Endodermal cell (in vitro differentiated cells): ENCODE measurements around the gene TOB1. TPM values are rescaled to one million over a fixed set of nuclear protein-coding genes. Genes with fewer than 3 reads are reported as not detected.

ENCODE experiments used
- DNase-seq: peaks from one replicate; pipeline ENCODE4 v3.0.0-alpha.2; 2017
- H3K27ac ChIP-seq: 2 replicates; pipeline ENCODE4 v1.5.1; 2013; ENCODE audit warnings: mild to moderate bottlenecking, low read depth, low read length, moderate library complexity
- H3K27me3 ChIP-seq: 2 replicates; pipeline ENCODE4 v1.6.1; 2013; ENCODE audit warnings: mild to moderate bottlenecking, low read length, moderate library complexity; ENCODE audit not compliant: insufficient read depth, control insufficient read depth, poor library complexity, severe bottlenecking
- H3K36me3 ChIP-seq: 2 replicates; pipeline ENCODE4 v1.7.0; 2013; ENCODE audit warnings: mild to moderate bottlenecking, low read length, moderate library complexity; ENCODE audit not compliant: control insufficient read depth, insufficient read depth
- H3K4me1 ChIP-seq: one replicate; pipeline ENCODE4 v1.7.0; 2013; ENCODE audit warnings: low read length; ENCODE audit not compliant: control insufficient read depth, insufficient read depth
- H3K4me3 ChIP-seq: 2 replicates; pipeline ENCODE4 v1.5.1; 2013; ENCODE audit warnings: mild to moderate bottlenecking, low read length, moderate library complexity
- H3K9ac ChIP-seq: 2 replicates; pipeline ENCODE4 v1.6.1; 2013; ENCODE audit warnings: mild to moderate bottlenecking, low read length, moderate library complexity; ENCODE audit not compliant: poor library complexity, severe bottlenecking; ENCODE audit errors: extremely low read depth
- H3K9me3 ChIP-seq: 2 replicates; pipeline ENCODE4 v1.6.1; 2013; ENCODE audit warnings: mild to moderate bottlenecking, low read length, moderate library complexity; ENCODE audit not compliant: control insufficient read depth
- H3K27ac Mint-ChIP-seq: 2 replicates; pipeline ENCODE4 v1.8.0; 2020; ENCODE audit warnings: mixed read lengths
- H3K27me3 Mint-ChIP-seq: 2 replicates; pipeline ENCODE4 v1.8.0; 2021; ENCODE audit warnings: mild to moderate bottlenecking, mixed read lengths; ENCODE audit not compliant: insufficient read depth
- H3K36me3 Mint-ChIP-seq: 2 replicates; pipeline ENCODE4 v1.8.0; 2020; ENCODE audit warnings: low read depth, mixed read lengths
- H3K4me1 Mint-ChIP-seq: 2 replicates; pipeline ENCODE4 v1.8.0; 2020; ENCODE audit warnings: mixed read lengths
- H3K4me3 Mint-ChIP-seq: 2 replicates; pipeline ENCODE4 v1.8.0; 2020; ENCODE audit warnings: mild to moderate bottlenecking, moderate library complexity, mixed read lengths
- H3K9me3 Mint-ChIP-seq: 2 replicates; pipeline ENCODE4 v1.8.0; 2020; ENCODE audit warnings: mild to moderate bottlenecking, mixed read lengths
- CTCF ChIP-seq: fragments of 200-600 bp; sonication (generic); conservative IDR thresholded peaks from 2 replicates; pipeline ENCODE4 v1.5.0; 2021; ENCODE audit warnings: antibody characterized with exemption, mild to moderate bottlenecking
- WGBS, 2 experiments: methylation state at CpG; one replicate each; pipeline versions ENCODE4 v1.1.5 to v1.1.7; 2013; ENCODE audit warnings: missing lambda C conversion rate in 2 of 2, mixed read lengths in 1 of 2; ENCODE audit not compliant: insufficient coverage in 1 of 2, insufficient read length in 1 of 2; 5-methylcytosine and 5-hydroxymethylcytosine counted together
- total RNA-seq, 2 donors: library from RNA; stranded (reverse); fragmentation: NEBNext Ultra II Directional in 1 of 2; extraction: Animal tissue kit (Norgen Biotek cat#: 25700) in 1 of 2; gene quantifications; 2 replicates in 1 of 2; 3 replicates in 1 of 2; pipeline ENCODE4 v1.2.1, GENCODE V29; 2021

TOB1 gene
- total RNA-seq, 2 donors from 2014 or later = 35.5 to 36.3 TPM

GRCh38 chr17:50843150-50843905 is 22.8 kb downstream of the TOB1 start:
- DNase-seq = peak; percentile 40
- H3K9ac ChIP-seq = no peak overlapping the region
- H3K9me3 Mint-ChIP-seq = no peaks in the 10 kb centered on the region
- H3K27ac ChIP-seq = no peak overlapping the region
- peaks cover 3% of the 10 kb centered on the region for H3K4me1 ChIP-seq
- H3K27me3 ChIP-seq = no peaks in the 10 kb centered on the region
- H3K4me3 Mint-ChIP-seq = no peak overlapping the region
- TF ChIP-seq CTCF = no peak
- H3K36me3 ChIP-seq = no peaks in the 10 kb centered on the region
- no peaks in the 10 kb centered on the region for H3K9me3 ChIP-seq
- H3K4me3 ChIP-seq = no peak overlapping the region
- WGBS, 2 experiments = 84 to 91% methylated on average over 7 to 16 of the region's 16 CpGs
- peaks cover 5% of the 10 kb centered on the region for H3K4me1 Mint-ChIP-seq
- H3K27ac Mint-ChIP-seq = no peak overlapping the region
- no peaks in the 10 kb centered on the region for H3K36me3 Mint-ChIP-seq
- H3K27me3 Mint-ChIP-seq = no peaks in the 10 kb centered on the region

GRCh38 chr17:50842506-50843149 is 23.5 kb downstream of the TOB1 start:
- Mint-ChIP-seq H3K27ac (no peak overlapping the region), H3K4me3 (no peak overlapping the region), H3K4me1 (peaks cover 12% of the 10 kb centered on the region), H3K9me3 (no peaks in the 10 kb centered on the region), H3K27me3 (no peaks in the 10 kb centered on the region), H3K36me3 (no peaks in the 10 kb centered on the region)
- Histone ChIP-seq H3K27me3 (no peaks in the 10 kb centered on the region), H3K9me3 (no peaks in the 10 kb centered on the region), H3K9ac (no peak overlapping the region), H3K4me3 (no peak overlapping the region), H3K27ac (no peak overlapping the region), H3K36me3 (no peaks in the 10 kb centered on the region), H3K4me1 (peaks cover 5% of the 10 kb centered on the region)
- WGBS, 2 experiments = 80 to 83% methylated on average over 8 to 9 of the region's 9 CpGs
- no peak for TF ChIP-seq CTCF
- peak; percentile 53 for DNase-seq

- no peaks in the 10 kb centered on the region for H3K27me3 ChIP-seq
- peak; percentile 98 for DNase-seq
- no peak overlapping the region for H3K4me3 ChIP-seq
- H3K9me3 ChIP-seq = no peaks in the 10 kb centered on the region
- H3K36me3 Mint-ChIP-seq = no peaks in the 10 kb centered on the region
- H3K9me3 Mint-ChIP-seq = no peaks in the 10 kb centered on the region
- H3K4me3 Mint-ChIP-seq = no peak overlapping the region
- peaks cover 5% of the 10 kb centered on the region for H3K4me1 ChIP-seq
- H3K36me3 ChIP-seq = no peaks in the 10 kb centered on the region
- H3K27ac ChIP-seq = no peak overlapping the region
- WGBS, 2 experiments = 3 to 26% methylated on average over 4 to 8 of the region's 8 CpGs
- peak; percentile 89 for TF ChIP-seq CTCF
- peak overlapping the region; percentile 14 for H3K27ac Mint-ChIP-seq
- peaks cover under 1% of the 10 kb centered on the region for H3K27me3 Mint-ChIP-seq
- no peak overlapping the region for H3K9ac ChIP-seq
- H3K4me1 Mint-ChIP-seq = peaks cover 14% of the 10 kb centered on the region
Measured at GRCh38 chr17:50841949-50842354, 24.2 kb downstream of the TOB1 start.
